DND-41 (cell line): ENCODE results near the gene KLRF1.

Source experiments
- CTCF ChIP-seq: IDR thresholded peaks from 2 replicates; pipeline ENCODE4 v1.5.1; 2012; ENCODE audit warnings: borderline replicate concordance, low read length, moderate library complexity, mild to moderate bottlenecking; ENCODE audit not compliant: poor library complexity, severe bottlenecking; ENCODE audit errors: extremely low read depth
- EZH2 ChIP-seq: IDR thresholded peaks from 3 replicates; pipeline ENCODE4 v1.6.1; 2012; ENCODE audit warnings: borderline replicate concordance, low read depth, mild to moderate bottlenecking, moderate library complexity, low read length, inconsistent platforms; ENCODE audit not compliant: severe bottlenecking

- no peak for TF ChIP-seq CTCF
- no peak for TF ChIP-seq EZH2
Measured at GRCh38 chr12:9829483-9829882, 2.2 kb downstream of the KLRF1 start.
